Measurements from ENCODE around the gene MUC21.

Gene MUC21

DNA sequence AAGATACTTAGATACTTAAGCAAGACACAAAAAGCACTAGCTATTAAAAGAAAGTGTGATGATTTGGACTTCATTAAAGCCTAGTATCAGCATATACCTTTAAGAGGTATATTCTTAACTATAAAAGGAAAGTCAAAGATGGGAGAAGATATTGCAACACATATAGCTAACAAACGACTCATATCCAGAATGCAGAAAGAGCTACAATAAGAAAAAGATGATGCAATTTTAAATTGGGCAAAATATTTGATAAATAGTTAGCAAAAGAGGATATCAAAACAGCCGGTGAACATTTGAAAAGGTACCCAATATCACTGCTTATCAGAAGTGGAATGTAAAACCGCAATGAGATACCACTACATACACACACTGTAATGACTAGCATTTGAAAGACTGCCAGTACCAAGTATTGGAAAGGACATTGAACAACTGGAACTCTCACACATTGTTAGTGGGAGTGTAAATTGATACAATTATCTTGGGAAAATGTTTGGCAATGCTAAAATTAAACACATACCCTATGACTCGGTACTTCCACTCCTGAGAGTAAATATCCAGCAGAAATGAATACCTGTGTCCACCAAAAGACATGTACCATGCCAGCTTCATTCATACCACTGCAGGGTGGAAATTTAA, 52.5 kb downstream of the MUC21 start:
- no peaks in the 10 kb centered on the region for H3K9me3 ChIP-seq (ENCODE audit: low read length)
- no peaks in the 10 kb centered on the region for H4K20me1 ChIP-seq (ENCODE audit: insufficient read depth, low read length)
- no peaks in the 10 kb centered on the region for H3K36me3 ChIP-seq (ENCODE audit: insufficient read depth, low read length)
- no peaks in the 10 kb centered on the region for H3F3A ChIP-seq (ENCODE audit: insufficient read depth, low read length)
- no peak overlapping the region for H3K4me2 ChIP-seq (ENCODE audit: low read length)
- no peak overlapping the region for H3K4me3 ChIP-seq (ENCODE audit: low read depth, low read length, poor library complexity, severe bottlenecking)
- no peak overlapping the region for H2AFZ ChIP-seq (ENCODE audit: low read length)
- no peaks in the 10 kb centered on the region for H3K4me1 ChIP-seq (ENCODE audit: insufficient read depth, low read length, severe bottlenecking)
- H3K9ac ChIP-seq (ENCODE audit: low read length), result no peak overlapping the region
- H3K27ac ChIP-seq (ENCODE audit: low read depth, low read length, poor library complexity, severe bottlenecking), result no peak overlapping the region
- no peaks in the 10 kb centered on the region for H3K9me2 ChIP-seq (ENCODE audit: low read depth, low read length)
- no peak for TF ChIP-seq EZH2 (IDR thresholded peaks at IDR 0.05; ENCODE audit: borderline replicate concordance, low read length)
- TF ChIP-seq, protein P1, sequence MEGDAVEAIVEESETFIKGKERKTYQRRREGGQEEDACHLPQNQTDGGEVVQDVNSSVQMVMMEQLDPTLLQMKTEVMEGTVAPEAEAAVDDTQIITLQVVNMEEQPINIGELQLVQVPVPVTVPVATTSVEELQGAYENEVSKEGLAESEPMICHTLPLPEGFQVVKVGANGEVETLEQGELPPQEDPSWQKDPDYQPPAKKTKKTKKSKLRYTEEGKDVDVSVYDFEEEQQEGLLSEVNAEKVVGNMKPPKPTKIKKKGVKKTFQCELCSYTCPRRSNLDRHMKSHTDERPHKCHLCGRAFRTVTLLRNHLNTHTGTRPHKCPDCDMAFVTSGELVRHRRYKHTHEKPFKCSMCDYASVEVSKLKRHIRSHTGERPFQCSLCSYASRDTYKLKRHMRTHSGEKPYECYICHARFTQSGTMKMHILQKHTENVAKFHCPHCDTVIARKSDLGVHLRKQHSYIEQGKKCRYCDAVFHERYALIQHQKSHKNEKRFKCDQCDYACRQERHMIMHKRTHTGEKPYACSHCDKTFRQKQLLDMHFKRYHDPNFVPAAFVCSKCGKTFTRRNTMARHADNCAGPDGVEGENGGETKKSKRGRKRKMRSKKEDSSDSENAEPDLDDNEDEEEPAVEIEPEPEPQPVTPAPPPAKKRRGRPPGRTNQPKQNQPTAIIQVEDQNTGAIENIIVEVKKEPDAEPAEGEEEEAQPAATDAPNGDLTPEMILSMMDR (IDR thresholded peaks at IDR 0.05; ENCODE audit: low read length), result no peak
- H3K27me3 ChIP-seq (ENCODE audit: insufficient read depth, low read length), result peaks cover 7% of the 10 kb centered on the region
- no peaks in the 10 kb centered on the region for H3K79me2 ChIP-seq (ENCODE audit: insufficient read depth, low read length)

DNA sequence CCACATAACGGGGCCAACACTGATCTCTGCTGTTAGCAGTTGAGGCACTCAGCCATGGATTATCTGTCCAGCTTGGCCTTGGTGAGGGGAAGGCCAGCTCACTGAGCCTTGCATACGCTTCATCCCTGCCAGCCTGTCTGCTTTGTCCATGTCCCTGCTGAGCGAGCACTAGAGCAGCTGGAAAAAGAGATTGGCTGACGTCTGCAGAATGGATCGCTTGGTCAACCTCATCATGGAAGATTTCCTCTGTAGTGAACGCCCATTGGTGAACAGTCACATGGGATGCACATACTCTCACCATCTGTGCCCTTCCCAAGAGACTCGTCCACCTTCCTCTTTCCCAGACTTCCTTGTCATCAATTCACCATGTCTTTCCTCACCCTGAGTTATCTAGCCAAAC, 53.7 kb downstream of the MUC21 start:
- Histone ChIP-seq H3K4me3 (ENCODE audit: low read depth, low read length, poor library complexity, severe bottlenecking) (no peak overlapping the region), H3K4me1 (ENCODE audit: insufficient read depth, low read length, severe bottlenecking) (no peaks in the 10 kb centered on the region), H3K9ac (ENCODE audit: low read length) (no peak overlapping the region), H3K4me2 (ENCODE audit: low read length) (no peak overlapping the region), H4K20me1 (ENCODE audit: insufficient read depth, low read length) (no peaks in the 10 kb centered on the region), H3F3A (ENCODE audit: insufficient read depth, low read length) (no peaks in the 10 kb centered on the region), H3K27ac (ENCODE audit: low read depth, low read length, poor library complexity, severe bottlenecking) (no peak overlapping the region), H3K36me3 (ENCODE audit: insufficient read depth, low read length) (no peaks in the 10 kb centered on the region), H3K9me3 (ENCODE audit: low read length) (no peaks in the 10 kb centered on the region), H3K79me2 (ENCODE audit: insufficient read depth, low read length) (no peaks in the 10 kb centered on the region), H3K27me3 (ENCODE audit: insufficient read depth, low read length) (peaks cover 7% of the 10 kb centered on the region; the same call in 1 of the 2 replicates), H3K9me2 (ENCODE audit: low read depth, low read length) (no peaks in the 10 kb centered on the region), H2AFZ (ENCODE audit: low read length) (no peak overlapping the region)
- no peak for TF ChIP-seq EZH2 (IDR thresholded peaks at IDR 0.05; ENCODE audit: borderline replicate concordance, low read length)
- TF ChIP-seq, protein P1 (IDR thresholded peaks at IDR 0.05; ENCODE audit: low read length), result no peak

DNA sequence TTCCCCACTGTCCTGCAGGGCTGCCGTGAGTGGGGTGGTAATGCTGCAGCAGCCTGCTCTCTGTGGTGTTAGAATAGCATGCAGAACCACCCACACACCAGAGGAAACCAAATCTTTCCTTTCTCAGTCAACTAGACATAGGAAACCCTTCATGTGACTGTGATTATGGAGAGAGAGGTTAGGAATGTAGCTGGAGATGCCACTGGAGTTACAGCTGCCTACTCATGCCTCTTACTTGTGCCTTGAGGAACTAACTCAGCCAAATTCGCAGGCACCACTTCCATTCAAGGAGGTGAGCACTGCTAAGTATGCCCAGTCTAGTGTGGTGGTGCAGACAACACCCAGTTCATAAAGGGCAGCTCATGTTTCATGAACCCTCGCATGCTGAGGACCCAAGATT, 54.2 kb downstream of the MUC21 start:
- no peaks in the 10 kb centered on the region for H3K79me2 ChIP-seq (ENCODE audit: insufficient read depth, low read length)
- no peaks in the 10 kb centered on the region for H3K36me3 ChIP-seq (ENCODE audit: insufficient read depth, low read length)
- no peaks in the 10 kb centered on the region for H4K20me1 ChIP-seq (ENCODE audit: insufficient read depth, low read length)
- H3K27me3 ChIP-seq (ENCODE audit: insufficient read depth, low read length), result peaks cover 7% of the 10 kb centered on the region; the same call in 1 of the 2 replicates
- H3K9me3 ChIP-seq (ENCODE audit: low read length), result no peaks in the 10 kb centered on the region
- no peak overlapping the region for H2AFZ ChIP-seq (ENCODE audit: low read length)
- no peaks in the 10 kb centered on the region for H3K9me2 ChIP-seq (ENCODE audit: low read depth, low read length)
- no peaks in the 10 kb centered on the region for H3K4me1 ChIP-seq (ENCODE audit: insufficient read depth, low read length, severe bottlenecking)
- no peaks in the 10 kb centered on the region for H3F3A ChIP-seq (ENCODE audit: insufficient read depth, low read length)
- no peak overlapping the region for H3K4me3 ChIP-seq (ENCODE audit: low read depth, low read length, poor library complexity, severe bottlenecking)
- H3K27ac ChIP-seq (ENCODE audit: low read depth, low read length, poor library complexity, severe bottlenecking), result no peak overlapping the region
- no peak overlapping the region for H3K9ac ChIP-seq (ENCODE audit: low read length)
- TF ChIP-seq, protein P1 (IDR thresholded peaks at IDR 0.05; ENCODE audit: low read length), result no peak
- TF ChIP-seq EZH2 (IDR thresholded peaks at IDR 0.05; ENCODE audit: borderline replicate concordance, low read length), result no peak
- no peak overlapping the region for H3K4me2 ChIP-seq (ENCODE audit: low read length)

Measured in OCI-LY1 (cell line).